WTC11 (cell line): Measurements from ENCODE around the gene EP300.

Experiments
- AFF4 ChIP-seq: sonication (generic); formaldehyde crosslinking; IDR thresholded peaks from 2 replicates; pipeline ENCODE4 v1.8.1; 2023; ENCODE audit warnings: mild to moderate bottlenecking, missing genetic modification reagents, borderline replicate concordance
- CTCF ChIP-seq: fragments of 200-600 bp; IDR thresholded peaks from 2 replicates; pipeline ENCODE4 v1.8.0; 2022; ENCODE audit warnings: antibody characterized with exemption
- ESRRA ChIP-seq: sonication (generic); formaldehyde crosslinking; IDR thresholded peaks from 2 replicates; pipeline ENCODE4 v1.8.1; 2022; ENCODE audit warnings: mild to moderate bottlenecking, missing genetic modification reagents, borderline replicate concordance
- FOXP1 ChIP-seq: sonication (generic); formaldehyde crosslinking; IDR thresholded peaks from 2 replicates; pipeline ENCODE4 v1.8.0; 2022; ENCODE audit warnings: missing genetic modification reagents, mild to moderate bottlenecking, moderate library complexity, borderline replicate concordance
- MAX ChIP-seq: sonication (generic); formaldehyde crosslinking; IDR thresholded peaks from 2 replicates; pipeline ENCODE4 v1.8.0; 2022; ENCODE audit warnings: mild to moderate bottlenecking, missing genetic modification reagents
- NR1H2 ChIP-seq: sonication (generic); formaldehyde crosslinking; IDR thresholded peaks from 2 replicates; pipeline ENCODE4 v1.9.0; 2021; ENCODE audit warnings: mild to moderate bottlenecking, moderate library complexity, missing genetic modification reagents
- NR3C1 ChIP-seq: sonication (generic); formaldehyde crosslinking; conservative IDR thresholded peaks from 2 replicates; pipeline ENCODE4 v1.8.1; 2023; ENCODE audit warnings: low read depth, mild to moderate bottlenecking, missing genetic modification reagents
- SMAD3 ChIP-seq: sonication (generic); formaldehyde crosslinking; IDR thresholded peaks from 2 replicates; pipeline ENCODE4 v1.8.0; 2022; ENCODE audit warnings: missing genetic modification reagents, mild to moderate bottlenecking, borderline replicate concordance
- TP53 ChIP-seq: sonication (generic); formaldehyde crosslinking; IDR thresholded peaks from 2 replicates; pipeline ENCODE4 v1.8.1; 2023; ENCODE audit warnings: mild to moderate bottlenecking, missing genetic modification reagents
- ZNF232 ChIP-seq: sonication (generic); formaldehyde crosslinking; IDR thresholded peaks from 2 replicates; pipeline ENCODE4 v1.8.0; 2022; ENCODE audit warnings: mild to moderate bottlenecking, missing genetic modification reagents
- TF ChIP-seq, protein P1 (sequence below): sonication (generic); formaldehyde crosslinking; IDR thresholded peaks from 2 replicates; pipeline ENCODE4 v1.8.1; 2023; ENCODE audit warnings: mild to moderate bottlenecking, missing genetic modification reagents, moderate library complexity
- TF ChIP-seq, protein P2 (sequence below): sonication (generic); formaldehyde crosslinking; IDR thresholded peaks from 2 replicates; pipeline ENCODE4 v1.8.0; 2022; ENCODE audit warnings: mild to moderate bottlenecking, missing genetic modification reagents
- TF ChIP-seq, protein P3 (sequence below): sonication (generic); formaldehyde crosslinking; IDR thresholded peaks from 2 replicates; pipeline ENCODE4 v1.8.1; 2022; ENCODE audit warnings: low read depth, mild to moderate bottlenecking, moderate library complexity, missing genetic modification reagents, borderline replicate concordance
- TF ChIP-seq, protein P4 (sequence below): sonication (generic); formaldehyde crosslinking; IDR thresholded peaks from 2 replicates; pipeline ENCODE4 v1.8.0; 2022; ENCODE audit warnings: missing genetic modification reagents

GRCh38 chr22:41206719-41207118, 114.3 kb downstream of the EP300 start:
- TF ChIP-seq, protein P1, sequence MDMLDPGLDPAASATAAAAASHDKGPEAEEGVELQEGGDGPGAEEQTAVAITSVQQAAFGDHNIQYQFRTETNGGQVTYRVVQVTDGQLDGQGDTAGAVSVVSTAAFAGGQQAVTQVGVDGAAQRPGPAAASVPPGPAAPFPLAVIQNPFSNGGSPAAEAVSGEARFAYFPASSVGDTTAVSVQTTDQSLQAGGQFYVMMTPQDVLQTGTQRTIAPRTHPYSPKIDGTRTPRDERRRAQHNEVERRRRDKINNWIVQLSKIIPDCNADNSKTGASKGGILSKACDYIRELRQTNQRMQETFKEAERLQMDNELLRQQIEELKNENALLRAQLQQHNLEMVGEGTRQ (CRISPR knock-in tag), result no peak
- TF ChIP-seq CTCF (no peak), ESRRA (CRISPR knock-in tag) (no peak), MAX (no peak), NR1H2 (no peak), TP53 (no peak), SMAD3 (no peak), ZNF232 (no peak), AFF4 (CRISPR knock-in tag) (no peak), NR3C1 (CRISPR knock-in tag) (no peak), FOXP1 (no peak)
- TF ChIP-seq, protein P2, sequence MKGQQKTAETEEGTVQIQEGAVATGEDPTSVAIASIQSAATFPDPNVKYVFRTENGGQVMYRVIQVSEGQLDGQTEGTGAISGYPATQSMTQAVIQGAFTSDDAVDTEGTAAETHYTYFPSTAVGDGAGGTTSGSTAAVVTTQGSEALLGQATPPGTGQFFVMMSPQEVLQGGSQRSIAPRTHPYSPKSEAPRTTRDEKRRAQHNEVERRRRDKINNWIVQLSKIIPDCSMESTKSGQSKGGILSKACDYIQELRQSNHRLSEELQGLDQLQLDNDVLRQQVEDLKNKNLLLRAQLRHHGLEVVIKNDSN (CRISPR knock-in tag), result no peak
- TF ChIP-seq, protein P3, sequence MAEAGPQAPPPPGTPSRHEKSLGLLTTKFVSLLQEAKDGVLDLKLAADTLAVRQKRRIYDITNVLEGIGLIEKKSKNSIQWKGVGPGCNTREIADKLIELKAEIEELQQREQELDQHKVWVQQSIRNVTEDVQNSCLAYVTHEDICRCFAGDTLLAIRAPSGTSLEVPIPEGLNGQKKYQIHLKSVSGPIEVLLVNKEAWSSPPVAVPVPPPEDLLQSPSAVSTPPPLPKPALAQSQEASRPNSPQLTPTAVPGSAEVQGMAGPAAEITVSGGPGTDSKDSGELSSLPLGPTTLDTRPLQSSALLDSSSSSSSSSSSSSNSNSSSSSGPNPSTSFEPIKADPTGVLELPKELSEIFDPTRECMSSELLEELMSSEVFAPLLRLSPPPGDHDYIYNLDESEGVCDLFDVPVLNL (CRISPR knock-in tag), result no peak
- TF ChIP-seq, protein P4, sequence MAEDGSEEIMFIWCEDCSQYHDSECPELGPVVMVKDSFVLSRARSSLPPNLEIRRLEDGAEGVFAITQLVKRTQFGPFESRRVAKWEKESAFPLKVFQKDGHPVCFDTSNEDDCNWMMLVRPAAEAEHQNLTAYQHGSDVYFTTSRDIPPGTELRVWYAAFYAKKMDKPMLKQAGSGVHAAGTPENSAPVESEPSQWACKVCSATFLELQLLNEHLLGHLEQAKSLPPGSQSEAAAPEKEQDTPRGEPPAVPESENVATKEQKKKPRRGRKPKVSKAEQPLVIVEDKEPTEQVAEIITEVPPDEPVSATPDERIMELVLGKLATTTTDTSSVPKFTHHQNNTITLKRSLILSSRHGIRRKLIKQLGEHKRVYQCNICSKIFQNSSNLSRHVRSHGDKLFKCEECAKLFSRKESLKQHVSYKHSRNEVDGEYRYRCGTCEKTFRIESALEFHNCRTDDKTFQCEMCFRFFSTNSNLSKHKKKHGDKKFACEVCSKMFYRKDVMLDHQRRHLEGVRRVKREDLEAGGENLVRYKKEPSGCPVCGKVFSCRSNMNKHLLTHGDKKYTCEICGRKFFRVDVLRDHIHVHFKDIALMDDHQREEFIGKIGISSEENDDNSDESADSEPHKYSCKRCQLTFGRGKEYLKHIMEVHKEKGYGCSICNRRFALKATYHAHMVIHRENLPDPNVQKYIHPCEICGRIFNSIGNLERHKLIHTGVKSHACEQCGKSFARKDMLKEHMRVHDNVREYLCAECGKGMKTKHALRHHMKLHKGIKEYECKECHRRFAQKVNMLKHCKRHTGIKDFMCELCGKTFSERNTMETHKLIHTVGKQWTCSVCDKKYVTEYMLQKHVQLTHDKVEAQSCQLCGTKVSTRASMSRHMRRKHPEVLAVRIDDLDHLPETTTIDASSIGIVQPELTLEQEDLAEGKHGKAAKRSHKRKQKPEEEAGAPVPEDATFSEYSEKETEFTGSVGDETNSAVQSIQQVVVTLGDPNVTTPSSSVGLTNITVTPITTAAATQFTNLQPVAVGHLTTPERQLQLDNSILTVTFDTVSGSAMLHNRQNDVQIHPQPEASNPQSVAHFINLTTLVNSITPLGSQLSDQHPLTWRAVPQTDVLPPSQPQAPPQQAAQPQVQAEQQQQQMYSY (CRISPR knock-in tag), result no peak
